HG02571 (cell line): ENCODE results near the gene RHOA.
"Not testable (repeated sequence)": the region's sequence is repeated elsewhere in the genome, so short reads cannot be mapped to it uniquely, and the experiment has no call there.

Source experiments
- ATAC-seq: cut with Tn5 transposase; IDR thresholded peaks from one replicate; pipeline ENCODE4 v1.9.1; 2021; ENCODE audit warnings: mild to moderate bottlenecking, moderate library complexity; ENCODE audit not compliant: unreplicated experiment

Gene RHOA

DNA sequence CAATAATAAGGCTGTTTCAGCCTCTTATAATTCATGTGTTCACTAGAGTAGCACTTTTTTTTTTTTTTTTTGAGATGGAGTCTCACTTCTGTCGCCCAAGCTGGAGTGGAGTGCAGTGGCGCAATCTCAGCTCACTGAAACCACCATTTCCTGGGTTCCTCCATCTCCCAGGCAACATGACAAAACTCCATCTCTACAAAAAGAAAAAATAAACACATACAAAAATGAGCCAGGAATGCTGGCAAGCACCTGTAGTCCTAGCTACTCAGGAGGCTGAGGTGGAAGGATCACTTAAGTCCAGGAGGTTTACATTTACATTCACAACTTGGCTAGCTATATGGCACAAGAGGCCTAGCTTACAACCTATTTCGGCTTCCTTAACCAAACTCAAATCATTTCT lies 78.7 kb downstream of the RHOA start:
- ATAC-seq = no peak

DNA sequence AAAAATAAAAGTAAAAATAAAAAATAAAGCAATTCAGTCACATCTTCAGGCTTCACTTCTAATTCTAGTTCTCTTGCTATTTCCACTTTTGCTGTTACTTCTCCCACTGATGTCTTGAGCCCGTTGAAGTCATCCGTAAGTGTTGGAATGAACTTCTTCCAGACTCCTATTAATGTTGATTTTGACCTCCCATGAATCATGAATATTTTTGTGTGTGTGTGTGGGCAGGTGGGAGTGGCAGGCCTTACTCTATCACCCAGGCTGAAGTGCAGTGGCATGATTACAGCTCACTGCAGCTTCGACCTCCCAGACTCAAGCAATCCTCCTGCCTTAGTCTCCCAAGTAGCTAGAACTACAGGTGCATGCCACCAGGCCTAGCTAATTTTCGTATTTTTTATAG lies 82.6 kb downstream of the RHOA start:
- ATAC-seq = no peak

DNA sequence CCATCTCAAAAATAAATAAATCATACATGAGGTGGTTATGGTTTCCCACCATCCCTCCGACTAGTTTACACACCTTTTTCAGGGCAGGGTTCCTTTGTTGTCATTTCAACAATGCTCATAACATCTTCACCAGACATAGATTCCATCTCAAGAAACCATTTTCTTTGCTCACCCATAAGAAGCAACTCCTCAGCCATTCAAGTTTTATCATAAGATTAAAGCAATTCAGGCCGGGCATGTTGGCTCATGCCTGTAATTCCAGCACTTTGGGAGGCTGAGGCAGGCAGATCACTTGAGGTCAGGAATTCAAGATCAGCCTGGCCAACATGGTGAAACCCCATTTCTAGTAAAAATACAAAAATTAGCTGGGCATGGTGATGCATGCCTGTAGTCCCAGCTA lies 83.4 kb downstream of the RHOA start:
- ATAC-seq = not testable (repeated sequence)

DNA sequence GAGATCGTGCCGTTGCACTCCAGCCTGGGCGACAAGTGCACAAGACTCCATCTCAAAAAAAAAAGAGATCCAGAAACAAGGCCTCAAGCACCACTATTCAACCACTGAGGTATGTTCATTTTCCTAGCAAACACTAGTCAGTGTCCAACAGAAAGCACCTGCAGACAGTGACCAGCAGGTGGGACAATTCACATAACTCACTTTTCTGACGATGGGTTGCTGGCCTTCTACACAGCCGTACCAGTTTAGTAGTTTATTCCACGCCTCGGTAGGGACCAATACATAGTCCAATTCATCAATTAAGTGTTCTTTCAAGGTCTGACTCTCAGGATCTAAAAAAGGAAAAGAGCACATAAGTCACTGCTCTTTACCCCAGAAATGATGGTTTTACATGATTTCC lies 84.3 kb downstream of the RHOA start:
- ATAC-seq = no peak

DNA sequence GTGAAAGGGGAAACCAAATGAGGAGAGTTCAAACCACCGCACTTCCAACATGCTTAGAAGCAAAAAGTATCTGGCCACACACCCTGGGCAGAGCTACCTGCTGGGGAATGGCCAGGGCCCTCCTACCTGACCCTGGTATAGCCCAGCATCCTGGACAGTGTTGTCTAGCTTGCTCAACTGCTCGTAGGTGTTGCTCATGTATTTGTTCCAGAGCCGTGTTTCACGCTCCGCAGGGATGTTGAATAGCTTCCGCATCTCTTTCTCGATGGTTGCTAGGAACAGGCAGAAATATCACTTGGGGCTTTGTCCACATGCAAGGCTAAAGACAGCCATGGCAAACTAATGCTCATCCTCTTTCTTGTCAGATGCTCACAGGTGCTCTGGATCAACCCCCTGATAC lies 87.0 kb downstream of the RHOA start:
- no peak for ATAC-seq

DNA sequence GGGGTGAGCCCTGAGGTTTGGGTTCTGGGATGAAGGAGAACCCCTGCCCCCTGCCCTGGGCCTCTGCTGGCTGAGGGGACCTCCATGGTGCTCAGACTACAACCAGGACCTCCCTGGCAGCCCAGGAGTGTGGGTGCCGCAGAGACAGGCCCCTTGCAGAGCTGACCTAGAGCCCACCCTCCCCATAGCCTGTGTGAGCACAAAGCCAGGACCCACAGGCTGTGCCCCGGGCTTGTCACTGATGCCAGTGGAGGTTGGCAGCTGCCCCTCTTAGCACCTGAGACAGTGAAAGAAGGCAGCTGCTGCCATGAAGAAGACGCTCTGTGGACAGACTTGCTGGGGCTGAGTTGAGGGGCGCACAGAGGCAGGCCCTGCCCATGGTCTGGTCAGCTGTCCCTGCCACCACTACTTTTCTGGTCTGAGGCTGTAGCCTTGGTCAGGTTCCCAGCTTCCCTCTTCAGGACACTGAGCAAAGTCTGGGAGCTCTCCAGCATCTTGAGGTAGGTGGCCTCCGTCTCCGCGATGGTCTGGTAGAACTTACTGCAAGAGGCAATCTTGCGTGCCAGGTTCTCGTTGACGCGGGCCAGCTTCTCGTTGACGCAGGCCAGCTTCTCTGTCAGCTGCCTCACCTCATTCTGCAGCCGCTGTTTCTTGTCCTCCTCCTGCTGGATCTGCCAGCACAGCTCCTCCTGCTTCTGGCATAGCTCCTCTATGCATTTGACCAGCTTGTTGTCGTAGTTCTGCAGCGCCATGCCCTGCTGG lies 94.9 kb downstream of the RHOA start:
- ATAC-seq = no peak

DNA sequence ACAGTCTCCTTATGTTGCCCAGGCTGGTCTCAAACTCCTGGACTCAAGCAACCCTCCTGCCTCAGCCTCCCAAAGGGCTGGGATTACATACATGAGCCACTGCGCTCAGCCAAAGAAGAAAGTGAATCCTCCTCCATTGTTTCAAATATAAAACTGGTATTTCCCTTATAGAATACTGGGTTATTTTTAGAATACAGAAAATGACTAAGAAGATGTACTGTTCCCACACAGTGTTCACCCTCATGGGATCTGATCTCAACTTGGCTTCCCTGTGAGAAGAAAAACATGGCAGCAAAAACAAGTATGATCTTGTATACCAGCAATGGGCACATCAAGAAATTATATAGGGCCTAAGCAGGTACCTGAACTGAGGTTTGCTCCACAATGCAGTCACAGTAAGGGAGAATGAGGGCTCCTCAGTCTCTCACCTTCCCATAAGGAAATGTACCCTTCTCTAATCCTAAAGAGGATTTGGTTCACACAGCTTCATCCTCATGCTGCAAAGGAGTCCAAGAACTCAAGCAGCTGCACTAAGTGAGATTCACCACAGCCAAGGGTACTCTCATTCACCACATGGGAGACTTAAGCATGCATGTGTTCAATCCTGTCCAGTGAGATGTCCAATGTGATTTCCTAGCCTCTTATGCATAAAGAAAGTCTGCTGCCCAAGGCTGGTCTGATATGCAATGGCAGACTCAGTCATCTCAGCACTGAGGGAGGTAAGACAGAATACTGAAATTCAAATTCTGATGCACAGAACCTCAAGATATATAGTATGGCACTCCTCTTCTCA lies 97.7 kb downstream of the RHOA start:
- ATAC-seq = no peak

DNA sequence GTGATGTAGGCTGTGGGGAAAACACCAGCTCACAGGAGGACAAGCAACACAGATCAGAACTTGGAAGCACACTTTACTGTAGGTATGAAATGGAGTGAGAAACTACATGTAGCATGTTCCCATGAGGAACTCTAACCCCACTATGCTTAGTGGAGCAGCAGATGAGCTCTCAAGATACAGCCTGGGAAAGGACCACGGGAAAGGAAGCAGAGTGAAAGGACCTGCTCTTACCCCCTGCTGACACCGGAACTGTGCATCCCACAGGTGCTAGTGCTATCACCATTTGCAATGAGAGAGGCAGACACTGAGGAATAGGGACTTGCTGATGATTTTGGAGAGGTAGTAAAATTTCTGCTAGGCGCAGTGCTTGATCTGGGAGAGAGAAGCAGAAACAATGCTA lies 100.5 kb downstream of the RHOA start:
- no peak for ATAC-seq

DNA sequence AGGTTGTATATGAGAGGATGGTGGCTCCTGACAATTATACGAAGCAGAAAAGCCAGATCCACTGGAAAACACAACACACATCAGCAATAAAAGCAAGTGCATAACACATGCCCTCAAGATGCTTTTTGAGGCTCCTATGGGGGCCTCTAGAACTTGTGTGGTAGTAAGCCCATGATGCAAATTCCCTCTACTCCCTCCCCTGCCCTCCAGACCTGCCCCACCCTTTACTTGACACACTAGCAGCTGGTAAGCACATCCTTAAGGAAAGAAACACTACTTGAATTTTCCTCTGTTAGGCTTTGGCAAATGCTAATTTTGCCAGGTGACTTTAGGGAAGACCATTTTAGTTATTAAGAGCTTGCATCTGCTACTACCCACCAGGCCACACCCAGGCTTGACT lies 101.1 kb downstream of the RHOA start:
- no peak for ATAC-seq
